GM21723 (cell line): Measurements from ENCODE around the gene C3.
A peak's percentile ranks its signal among the peaks of the same experiment; 100 is the strongest.

ENCODE experiments used
- ATAC-seq: cut with Tn5 transposase; IDR thresholded peaks from one replicate; pipeline ENCODE4 v1.9.1; 2021; ENCODE audit warnings: mild to moderate bottlenecking, moderate library complexity; ENCODE audit not compliant: unreplicated experiment

Gene C3

GRCh38 chr19:6731822-6732221 lies 11.4 kb upstream of the C3 start:
- ATAC-seq: no peak

- no peak for ATAC-seq
Observed at GRCh38 chr19:6730941-6731670, 10.7 kb upstream of the C3 start.

GRCh38 chr19:6730153-6730804 lies 9.8 kb upstream of the C3 start:
- ATAC-seq: no peak

GRCh38 chr19:6729573-6730152 lies 9.2 kb upstream of the C3 start:
- ATAC-seq: no peak

- no peak for ATAC-seq
Observed at GRCh38 chr19:6728346-6728745, 7.9 kb upstream of the C3 start.

- ATAC-seq: no peak
Observed at GRCh38 chr19:6725513-6726231, 5.2 kb upstream of the C3 start.

GRCh38 chr19:6724631-6725492 lies 4.4 kb upstream of the C3 start:
- ATAC-seq: no peak

- ATAC-seq: no peak
Observed at GRCh38 chr19:6723738-6724137, 3.3 kb upstream of the C3 start.

GRCh38 chr19:6723108-6723618 lies 2.7 kb upstream of the C3 start:
- ATAC-seq: no peak

GRCh38 chr19:6721773-6722172 lies 1.3 kb upstream of the C3 start:
- ATAC-seq: peak; percentile 70

GRCh38 chr19:6721138-6721474 lies 656 bp upstream of the C3 start:
- ATAC-seq: no peak

GRCh38 chr19:6719992-6720368 lies 470 bp downstream of the C3 start:
- no peak for ATAC-seq

- ATAC-seq: no peak
Observed at GRCh38 chr19:6719540-6719861, 949 bp downstream of the C3 start.

- no peak for ATAC-seq
Observed at GRCh38 chr19:6718741-6719539, 1.5 kb downstream of the C3 start.

- ATAC-seq: no peak
Observed at GRCh38 chr19:6718111-6718740, 2.2 kb downstream of the C3 start.

- no peak for ATAC-seq
Observed at GRCh38 chr19:6717441-6717971, 2.9 kb downstream of the C3 start.

- ATAC-seq: no peak
Observed at GRCh38 chr19:6717036-6717435, 3.4 kb downstream of the C3 start.

GRCh38 chr19:6716610-6716970 lies 3.9 kb downstream of the C3 start:
- no peak for ATAC-seq

- no peak for ATAC-seq
Observed at GRCh38 chr19:6714749-6715555, 5.5 kb downstream of the C3 start.
